Testis (tissue), 3 donors: ENCODE measurements around the gene TELO2. TPM values are rescaled to one million over a fixed set of nuclear protein-coding genes. Genes with fewer than 3 reads are reported as not detected.

Experiments
- DNase-seq: peaks from one replicate; pipeline ENCODE4 v3.0.0-alpha.2; 2019
- H3K27ac ChIP-seq, 2 donors: fragments of 200-600 bp; sonication (generic); one replicate each; pipeline ENCODE4 v1.5.1; 2019
- H3K27me3 ChIP-seq: fragments of 200-600 bp; sonication (generic); one replicate; pipeline ENCODE4 v1.5.1; 2019
- H3K36me3 ChIP-seq: fragments of 200-600 bp; sonication (generic); one replicate; pipeline ENCODE4 v1.5.1; 2017; ENCODE audit warnings: low read depth; ENCODE audit errors: missing control alignments
- H3K4me1 ChIP-seq: fragments of 200-600 bp; sonication (generic); one replicate; pipeline ENCODE4 v1.5.1; 2019
- H3K4me3 ChIP-seq, 2 donors: fragments of 200-600 bp; sonication (generic); one replicate each; pipeline ENCODE4 v1.5.1; 2017 to 2019
- H3K9me3 ChIP-seq: fragments of 200-600 bp; sonication (generic); one replicate; pipeline ENCODE4 v1.5.1; 2017
- POLR2A ChIP-seq: fragments of 450-650 bp; IDR thresholded peaks from one replicate; pipeline ENCODE4 v1.6.1; 2017; ENCODE audit warnings: antibody characterized with exemption, mild to moderate bottlenecking, moderate library complexity
- WGBS, 2 donors: methylation state at CpG; one replicate each; pipeline ENCODE4 v1.1.5; 2018; 5-methylcytosine and 5-hydroxymethylcytosine counted together
- intact Hi-C: fragments of 100-400 bp; cut with DNase I; formaldehyde crosslinking; loops from one replicate; pipeline ENCODE4 v1.15.1; 2023; ENCODE audit warnings: low total_unique reads
- polyA plus RNA-seq: library from polyadenylated mRNA; stranded (reverse); fragments of 350-450 nt; fragmentation: Illumina TruSeq; extraction: RNeasy Lipid Tissue Mini Kit (QIAGEN cat#74804); gene quantifications from one replicate; pipeline ENCODE4 v1.2.3, GENCODE V29; 2014; ENCODE audit warnings: low read depth, low replicate concordance; ENCODE audit not compliant: insufficient read depth
- total RNA-seq, 2 donors: library from RNA; depleted of rRNA; stranded (reverse); fragments of >200 nt; gene quantifications; one replicate each; pipeline ENCODE4 v1.2.3, GENCODE V29; 2016
- TF ChIP-seq, protein P1 (sequence below), 3 experiments: fragments of 450-650 bp in 2 of 3; fragments of 200-600 bp in 1 of 3; sonication (generic) in 1 of 3; IDR thresholded peaks; one replicate each; pipeline ENCODE4 v1.5.1; 2016 to 2019; ENCODE audit warnings: antibody characterized with exemption in 3 of 3, mild to moderate bottlenecking in 2 of 3, moderate library complexity in 1 of 3

Gene TELO2
- total and polyA plus RNA-seq, 3 donors from 2014 or later: 25.7 to 46.0 (median 45.2) TPM

DNA sequence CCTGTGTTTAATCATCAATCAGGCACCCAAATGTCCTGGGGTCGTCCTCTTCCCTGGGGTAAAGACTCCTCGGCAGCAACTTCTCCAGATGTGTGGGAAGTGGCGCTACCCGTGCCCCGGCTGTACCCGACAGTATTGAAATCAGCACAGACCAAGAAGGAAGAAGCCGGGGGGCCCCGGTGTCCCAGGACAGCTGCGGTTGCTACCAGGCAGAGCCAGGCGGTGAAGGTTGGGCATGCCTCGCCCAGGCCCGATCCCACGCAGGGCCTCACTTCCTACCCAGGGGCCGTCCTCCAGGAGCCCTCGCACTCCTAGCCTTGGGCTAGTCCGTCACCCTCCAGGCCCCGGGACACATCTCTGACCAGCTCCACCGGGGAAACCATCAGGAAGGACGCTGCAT, 39.8 kb upstream of the TELO2 start:
- Histone ChIP-seq H3K27ac (no peak overlapping the region), H3K4me3 (no peak overlapping the region), H3K4me1 (no peaks in the 10 kb centered on the region), H3K9me3 (no peaks in the 10 kb centered on the region), H3K27me3 (no peaks in the 10 kb centered on the region), H3K36me3 (no peaks in the 10 kb centered on the region)
- WGBS, 2 donors: 91 to 96% methylated on average over 16 to 19 of the region's 19 CpGs
- TF ChIP-seq, protein P1, sequence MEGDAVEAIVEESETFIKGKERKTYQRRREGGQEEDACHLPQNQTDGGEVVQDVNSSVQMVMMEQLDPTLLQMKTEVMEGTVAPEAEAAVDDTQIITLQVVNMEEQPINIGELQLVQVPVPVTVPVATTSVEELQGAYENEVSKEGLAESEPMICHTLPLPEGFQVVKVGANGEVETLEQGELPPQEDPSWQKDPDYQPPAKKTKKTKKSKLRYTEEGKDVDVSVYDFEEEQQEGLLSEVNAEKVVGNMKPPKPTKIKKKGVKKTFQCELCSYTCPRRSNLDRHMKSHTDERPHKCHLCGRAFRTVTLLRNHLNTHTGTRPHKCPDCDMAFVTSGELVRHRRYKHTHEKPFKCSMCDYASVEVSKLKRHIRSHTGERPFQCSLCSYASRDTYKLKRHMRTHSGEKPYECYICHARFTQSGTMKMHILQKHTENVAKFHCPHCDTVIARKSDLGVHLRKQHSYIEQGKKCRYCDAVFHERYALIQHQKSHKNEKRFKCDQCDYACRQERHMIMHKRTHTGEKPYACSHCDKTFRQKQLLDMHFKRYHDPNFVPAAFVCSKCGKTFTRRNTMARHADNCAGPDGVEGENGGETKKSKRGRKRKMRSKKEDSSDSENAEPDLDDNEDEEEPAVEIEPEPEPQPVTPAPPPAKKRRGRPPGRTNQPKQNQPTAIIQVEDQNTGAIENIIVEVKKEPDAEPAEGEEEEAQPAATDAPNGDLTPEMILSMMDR (IDR thresholded peaks at IDR 0.05): no peak
- no peak for TF ChIP-seq POLR2A
- intact Hi-C loops: no loop called here
- DNase-seq: no peak

DNA sequence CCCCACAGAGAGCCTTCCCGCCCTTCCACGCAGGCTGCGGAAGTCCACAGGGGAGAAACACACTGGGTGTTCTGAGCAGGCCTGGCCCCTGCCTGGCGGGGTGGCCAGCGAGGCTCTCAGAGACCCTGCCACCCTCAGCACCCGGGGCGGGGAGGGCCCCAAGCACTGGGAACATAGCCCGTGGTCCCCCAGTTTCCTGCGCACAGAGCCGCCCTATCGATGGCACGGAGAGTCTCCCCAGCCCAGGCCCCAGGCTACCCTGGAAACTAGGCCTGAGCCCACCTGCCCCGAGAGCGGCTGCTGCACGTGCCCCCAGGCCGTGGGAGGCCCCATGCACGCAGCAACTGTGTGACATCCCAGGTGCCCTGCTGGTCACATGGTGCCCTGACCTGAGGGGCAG, 38.6 kb upstream of the TELO2 start:
- intact Hi-C loops: no loop called here
- Histone ChIP-seq H3K4me3 (no peak overlapping the region), H3K9me3 (no peaks in the 10 kb centered on the region), H3K36me3 (no peaks in the 10 kb centered on the region), H3K27ac (no peak overlapping the region), H3K27me3 (no peaks in the 10 kb centered on the region), H3K4me1 (no peaks in the 10 kb centered on the region)
- DNase-seq: no peak
- no peak for TF ChIP-seq POLR2A
- TF ChIP-seq, protein P1 (IDR thresholded peaks at IDR 0.05): no peak
- 87 to 91% methylated on average over 7 to 17 of the region's 17 CpGs for WGBS, 2 donors

DNA sequence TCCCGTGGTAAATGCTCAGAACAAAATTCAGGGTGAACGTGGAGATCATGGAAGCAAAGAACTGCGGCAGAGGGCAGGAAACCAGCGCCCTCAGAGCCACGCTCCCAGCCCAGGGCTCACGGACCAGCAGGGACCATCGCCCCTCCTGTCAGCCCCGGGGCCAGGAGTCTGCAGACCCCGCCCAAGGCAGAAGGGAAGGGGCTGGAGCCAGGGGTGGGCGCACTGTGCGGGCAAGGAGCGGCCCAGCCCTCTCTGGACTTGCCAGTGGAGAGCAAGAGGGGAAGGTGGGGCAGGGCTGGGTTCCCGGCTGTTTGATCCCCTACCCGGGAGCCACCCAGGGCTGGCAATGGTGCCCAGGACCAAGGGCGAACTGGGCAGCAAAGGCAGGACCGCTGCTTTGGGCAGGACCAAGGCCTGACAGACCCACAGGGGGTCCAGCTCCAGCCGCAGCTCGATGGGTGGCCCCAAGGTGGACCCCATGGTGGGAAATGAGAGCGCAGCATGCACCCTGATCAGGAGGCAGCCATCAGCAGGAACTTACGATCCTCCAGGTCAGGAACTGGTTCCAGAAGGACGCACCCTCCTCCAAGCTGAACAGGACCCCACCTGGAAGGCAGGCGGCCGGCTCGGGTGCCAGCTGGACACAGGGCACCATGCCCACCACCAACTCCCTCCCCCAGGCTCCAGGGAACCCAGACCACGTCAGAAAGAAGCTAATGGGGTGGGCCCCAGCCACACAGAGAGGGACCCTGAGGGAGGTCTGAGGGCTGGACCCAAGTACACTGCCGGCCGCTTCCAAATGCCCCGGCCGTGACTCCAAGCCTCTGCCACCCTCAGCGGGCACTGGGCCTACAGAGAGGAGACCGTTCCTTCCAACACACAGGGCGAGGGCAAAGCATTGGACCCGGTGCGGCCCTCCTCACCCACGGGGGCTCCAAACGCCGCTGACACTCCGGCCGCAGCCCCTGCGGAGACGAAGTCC, 37.7 kb upstream of the TELO2 start:
- intact Hi-C loops: no loop called here
- TF ChIP-seq POLR2A: no peak
- TF ChIP-seq, protein P1 (IDR thresholded peaks at IDR 0.05): no peak
- Histone ChIP-seq H3K27me3 (no peaks in the 10 kb centered on the region), H3K9me3 (no peaks in the 10 kb centered on the region), H3K4me1 (no peaks in the 10 kb centered on the region), H3K4me3 (no peak overlapping the region), H3K27ac (no peak overlapping the region), H3K36me3 (no peaks in the 10 kb centered on the region)
- DNase-seq: no peak
- 87 to 94% methylated on average over 17 to 34 of the region's 41 CpGs for WGBS, 2 donors

DNA sequence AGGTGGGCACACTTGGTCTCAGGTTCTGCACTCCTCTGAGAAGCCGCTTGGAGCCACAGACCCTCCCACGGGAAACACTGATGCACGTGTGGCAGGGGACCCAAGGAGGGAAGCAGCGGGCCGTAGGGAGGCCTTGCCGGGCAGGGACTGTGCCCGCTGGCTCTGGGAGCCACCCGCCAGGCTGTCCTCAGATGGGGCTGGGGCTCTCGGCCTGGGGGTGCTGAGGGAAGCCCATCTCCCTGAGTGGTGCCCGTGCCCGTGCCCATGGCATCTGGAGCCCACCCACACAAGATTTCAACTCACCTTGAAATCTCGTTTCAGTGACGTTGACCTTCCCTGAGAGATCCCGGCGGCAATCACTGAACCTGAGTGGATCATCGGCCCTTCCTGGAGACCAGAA, 36.2 kb upstream of the TELO2 start:
- no peak overlapping the region for H3K4me3 ChIP-seq
- no peaks in the 10 kb centered on the region for H3K27me3 ChIP-seq
- no peaks in the 10 kb centered on the region for H3K9me3 ChIP-seq
- no peak for DNase-seq
- intact Hi-C loops: no loop called here
- H3K27ac ChIP-seq: no peak overlapping the region
- H3K36me3 ChIP-seq: no peaks in the 10 kb centered on the region
- WGBS, 2 donors: 88 to 97% methylated on average over 10 to 16 of the region's 16 CpGs
- TF ChIP-seq POLR2A: no peak
- TF ChIP-seq, protein P1 (IDR thresholded peaks at IDR 0.05): no peak
- no peaks in the 10 kb centered on the region for H3K4me1 ChIP-seq
